ENCODE data around the gene CUL4A. TPM values are rescaled to one million over a fixed set of nuclear protein-coding genes. Genes with fewer than 3 reads are reported as not detected.

CUL4A gene
- total RNA-seq, 1 experiment from 2014 or later: 83.4 TPM

GRCh38 chr13:113267642-113268405 is 58.4 kb downstream of the CUL4A start:
- in situ Hi-C loops (cut with HindIII; ENCODE audit: low pct_unique_long_range_greater_than_20kb, low sequenced_read_pairs): no loop called here
- no peak for DNase-seq (ENCODE audit: low read depth)

GRCh38 chr13:113272031-113272430 is 62.6 kb downstream of the CUL4A start:
- no peak for DNase-seq (ENCODE audit: low read depth)
- in situ Hi-C loops (cut with HindIII; ENCODE audit: low pct_unique_long_range_greater_than_20kb, low sequenced_read_pairs): no loop called here

- in situ Hi-C loops (cut with HindIII; ENCODE audit: low pct_unique_long_range_greater_than_20kb, low sequenced_read_pairs): no loop called here
- no peak for DNase-seq (ENCODE audit: low read depth)
These were observed 63.3 kb downstream of the CUL4A start for GRCh38 chr13:113272701-113273181.

GRCh38 chr13:113273321-113273720 is 63.9 kb downstream of the CUL4A start:
- in situ Hi-C loops (cut with HindIII; ENCODE audit: low pct_unique_long_range_greater_than_20kb, low sequenced_read_pairs): no loop called here
- DNase-seq (ENCODE audit: low read depth): no peak

- peak; percentile 82 for DNase-seq (ENCODE audit: low read depth)
- in situ Hi-C loops (cut with HindIII; ENCODE audit: low pct_unique_long_range_greater_than_20kb, low sequenced_read_pairs): no loop called here
These were observed 64.6 kb downstream of the CUL4A start for GRCh38 chr13:113273851-113274590.

GRCh38 chr13:113274721-113275120 is 65.3 kb downstream of the CUL4A start:
- in situ Hi-C loops (cut with HindIII; ENCODE audit: low pct_unique_long_range_greater_than_20kb, low sequenced_read_pairs): no loop called here
- DNase-seq (ENCODE audit: low read depth): no peak

- DNase-seq (ENCODE audit: low read depth): peak; percentile 71
- in situ Hi-C loops (cut with HindIII; ENCODE audit: low pct_unique_long_range_greater_than_20kb, low sequenced_read_pairs): no loop called here
These were observed 66.0 kb downstream of the CUL4A start for GRCh38 chr13:113275387-113275786.

GRCh38 chr13:113280126-113280525 is 70.7 kb downstream of the CUL4A start:
- in situ Hi-C loops (cut with HindIII; ENCODE audit: low pct_unique_long_range_greater_than_20kb, low sequenced_read_pairs): no loop called here
- DNase-seq (ENCODE audit: low read depth): no peak

GRCh38 chr13:113283904-113284303 is 74.5 kb downstream of the CUL4A start:
- no peak for DNase-seq (ENCODE audit: low read depth)
- in situ Hi-C loops (cut with HindIII; ENCODE audit: low pct_unique_long_range_greater_than_20kb, low sequenced_read_pairs): no loop called here

- in situ Hi-C loops (cut with HindIII; ENCODE audit: low pct_unique_long_range_greater_than_20kb, low sequenced_read_pairs): no loop called here
- no peak for DNase-seq (ENCODE audit: low read depth)
These were observed 79.5 kb downstream of the CUL4A start for GRCh38 chr13:113288880-113289279.

GRCh38 chr13:113291129-113291528 is 81.7 kb downstream of the CUL4A start:
- in situ Hi-C loops (cut with HindIII; ENCODE audit: low pct_unique_long_range_greater_than_20kb, low sequenced_read_pairs): no loop called here
- DNase-seq (ENCODE audit: low read depth): no peak

- in situ Hi-C loops (cut with HindIII; ENCODE audit: low pct_unique_long_range_greater_than_20kb, low sequenced_read_pairs): no loop called here
- no peak for DNase-seq (ENCODE audit: low read depth)
These were observed 82.8 kb downstream of the CUL4A start for GRCh38 chr13:113292021-113292862.

- in situ Hi-C loops (cut with HindIII; ENCODE audit: low pct_unique_long_range_greater_than_20kb, low sequenced_read_pairs): no loop called here
- no peak for DNase-seq (ENCODE audit: low read depth)
These were observed 84.3 kb downstream of the CUL4A start for GRCh38 chr13:113293686-113294085.

GRCh38 chr13:113295776-113296175 is 86.4 kb downstream of the CUL4A start:
- no peak for DNase-seq (ENCODE audit: low read depth)
- in situ Hi-C loops (cut with HindIII; ENCODE audit: low pct_unique_long_range_greater_than_20kb, low sequenced_read_pairs): no loop called here

GRCh38 chr13:113296823-113297369 is 87.5 kb downstream of the CUL4A start, which contains the start of gene LAMP1:
Gene LAMP1 (plus strand): TSS chr13:113297239. CDS start chr13:113297435, 196 bp downstream.
- in situ Hi-C loops (cut with HindIII; ENCODE audit: low pct_unique_long_range_greater_than_20kb, low sequenced_read_pairs): no loop called here
- peak; percentile 94 for DNase-seq (ENCODE audit: low read depth)

GRCh38 chr13:113297370-113298042 is 88.1 kb downstream of the CUL4A start:
- no peak for DNase-seq (ENCODE audit: low read depth)
- in situ Hi-C loops (cut with HindIII; ENCODE audit: low pct_unique_long_range_greater_than_20kb, low sequenced_read_pairs): no loop called here

- DNase-seq (ENCODE audit: low read depth): peak; percentile 14
- in situ Hi-C loops (cut with HindIII; ENCODE audit: low pct_unique_long_range_greater_than_20kb, low sequenced_read_pairs): no loop called here
These were observed 88.9 kb downstream of the CUL4A start for GRCh38 chr13:113298043-113298945.

Measured in Caki2 (cell line).